ENCODE measurements around the gene BUB3.

The BUB3 gene

GRCh38 chr10:123205041-123205440 lies 50.8 kb downstream of the BUB3 start:
- no peak for DNase-seq

GRCh38 chr10:123212063-123212462 lies 57.9 kb downstream of the BUB3 start:
- DNase-seq, result no peak

GRCh38 chr10:123212640-123213039 lies 58.4 kb downstream of the BUB3 start:
- DNase-seq, result no peak

GRCh38 chr10:123213192-123213591 lies 59.0 kb downstream of the BUB3 start:
- no peak for DNase-seq
